ENCODE results near the gene CNPY3.

The CNPY3 gene

DNA sequence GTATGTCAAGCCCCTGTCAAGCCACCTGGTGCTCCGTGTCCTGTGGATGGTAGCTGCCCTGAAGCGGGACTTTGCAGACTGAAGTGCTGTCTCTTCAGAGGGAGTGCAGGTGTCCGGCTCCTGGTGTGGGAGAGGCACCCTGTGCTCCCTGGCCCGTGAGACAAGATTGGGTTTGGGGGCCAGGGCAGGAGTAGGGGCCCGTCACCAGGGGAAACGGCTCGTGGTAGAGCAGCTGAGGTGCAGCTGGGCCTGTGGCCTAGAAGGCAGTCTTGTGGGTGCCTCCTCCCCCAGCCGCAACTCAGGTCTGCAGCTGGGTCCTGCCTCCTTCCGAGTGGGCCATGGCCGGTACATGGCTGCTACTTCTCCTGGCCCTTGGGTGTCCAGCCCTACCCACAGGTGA lies 13.5 kb upstream of the CNPY3 start, which contains the start of gene PTCRA:
Gene PTCRA, plus strand, starts transcription at position 322 of the 400 bp plus-strand sequence. Its CDS starts 17 bp downstream, at position 339.
- Histone ChIP-seq H3K4me1 (ENCODE audit: control insufficient read depth in 1 of 2, insufficient read depth in 2 of 2, low read length in 2 of 2) (no peaks in the 10 kb centered on the region), H3K27me3 (ENCODE audit: control insufficient read depth in 1 of 2, insufficient read depth in 2 of 2, low read length in 2 of 2) (no peaks in the 10 kb centered on the region), H3K27ac (ENCODE audit: low read depth, low read length) (no peak within 1 kb of the TSS), H3K9me3 (ENCODE audit: control insufficient read depth in 1 of 2, low read length in 2 of 2) (no peaks in the 10 kb centered on the region), H3K4me3 (ENCODE audit: low read depth in 1 of 2, low read length in 2 of 2) (no peak within 1 kb of the TSS), H3K36me3 (ENCODE audit: control insufficient read depth in 1 of 2, insufficient read depth in 2 of 2, low read length in 2 of 2) (no peaks in the 10 kb centered on the region), H3K9ac (ENCODE audit: low read depth in 1 of 2, low read length in 2 of 2) (no peak within 1 kb of the TSS)

DNA sequence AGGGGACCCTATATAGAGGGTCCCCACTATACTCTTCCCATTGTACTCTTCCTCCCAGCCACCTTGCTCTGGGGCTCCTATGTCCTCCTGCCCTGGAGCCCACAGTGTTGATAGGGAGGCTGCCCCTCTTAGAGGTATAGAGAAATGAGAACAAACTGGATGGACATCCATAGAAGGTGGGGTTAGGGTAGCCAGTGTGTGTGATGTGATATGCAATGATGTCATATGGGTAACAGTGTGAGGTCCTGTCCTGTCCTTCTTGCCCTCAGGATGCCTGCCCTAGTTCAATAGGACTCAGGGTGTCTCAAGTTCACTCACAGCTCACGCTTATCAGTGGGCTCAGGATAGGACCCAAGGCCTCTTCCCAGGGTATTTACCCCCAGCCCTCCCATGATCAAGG lies 13.0 kb upstream of the CNPY3 start:
- Histone ChIP-seq H3K27me3 (ENCODE audit: control insufficient read depth in 1 of 2, insufficient read depth in 2 of 2, low read length in 2 of 2) (no peaks in the 10 kb centered on the region), H3K9me3 (ENCODE audit: control insufficient read depth in 1 of 2, low read length in 2 of 2) (no peaks in the 10 kb centered on the region), H3K4me3 (ENCODE audit: low read depth in 1 of 2, low read length in 2 of 2) (no peak overlapping the region), H3K9ac (ENCODE audit: low read depth in 1 of 2, low read length in 2 of 2) (no peak overlapping the region), H3K4me1 (ENCODE audit: control insufficient read depth in 1 of 2, insufficient read depth in 2 of 2, low read length in 2 of 2) (no peaks in the 10 kb centered on the region), H3K36me3 (ENCODE audit: control insufficient read depth in 1 of 2, insufficient read depth in 2 of 2, low read length in 2 of 2) (no peaks in the 10 kb centered on the region), H3K27ac (ENCODE audit: low read depth, low read length) (no peak overlapping the region)

DNA sequence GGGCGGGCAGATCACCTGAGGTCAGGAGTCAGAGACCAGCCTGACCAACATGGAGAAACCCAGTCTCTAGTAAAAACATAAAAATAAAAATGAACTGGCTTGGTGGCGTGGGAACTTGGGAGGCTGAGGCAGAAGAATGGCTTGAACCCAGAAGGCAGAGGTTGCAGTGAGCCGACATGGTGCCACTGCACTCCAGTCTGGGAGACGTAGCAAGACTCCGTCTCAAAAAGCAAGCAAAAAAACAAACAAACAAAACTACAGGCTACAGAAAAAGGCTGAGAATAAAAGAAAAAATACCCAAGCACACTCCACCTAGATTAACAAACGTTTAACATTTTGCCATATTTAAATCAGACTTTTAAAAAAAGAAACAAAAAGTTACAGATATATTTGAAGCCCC lies 7.5 kb upstream of the CNPY3 start:
- no peak overlapping the region for H3K9ac ChIP-seq (ENCODE audit: low read depth in 1 of 2, low read length in 2 of 2)
- no peaks in the 10 kb centered on the region for H3K27me3 ChIP-seq (ENCODE audit: control insufficient read depth in 1 of 2, insufficient read depth in 2 of 2, low read length in 2 of 2)
- no peaks in the 10 kb centered on the region for H3K9me3 ChIP-seq (ENCODE audit: control insufficient read depth in 1 of 2, low read length in 2 of 2)
- H3K27ac ChIP-seq (ENCODE audit: low read depth, low read length) = no peak overlapping the region
- no peaks in the 10 kb centered on the region for H3K36me3 ChIP-seq (ENCODE audit: control insufficient read depth in 1 of 2, insufficient read depth in 2 of 2, low read length in 2 of 2)
- no peak overlapping the region for H3K4me3 ChIP-seq (ENCODE audit: low read depth in 1 of 2, low read length in 2 of 2)
- no peaks in the 10 kb centered on the region for H3K4me1 ChIP-seq (ENCODE audit: control insufficient read depth in 1 of 2, insufficient read depth in 2 of 2, low read length in 2 of 2)

DNA sequence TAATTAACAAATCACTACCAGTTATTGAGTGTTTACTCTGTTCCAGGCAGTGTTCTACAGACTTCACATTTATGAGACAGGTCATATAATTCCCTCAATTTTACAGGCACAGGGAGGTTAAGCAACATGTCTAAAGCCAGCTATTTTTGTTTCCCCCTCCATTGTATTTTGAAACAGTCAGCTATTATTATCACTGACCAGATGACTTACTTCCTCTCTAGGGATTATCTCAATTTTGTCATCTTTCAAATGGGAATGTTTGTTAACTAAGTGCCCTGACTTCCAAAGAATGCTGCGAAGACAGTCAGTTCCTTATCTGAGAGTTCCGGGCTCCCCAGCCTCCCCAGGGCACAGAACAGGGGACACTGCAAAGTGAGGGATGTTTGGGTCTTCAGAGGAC lies 5.6 kb upstream of the CNPY3 start:
- Histone ChIP-seq H3K4me3 (ENCODE audit: low read depth in 1 of 2, low read length in 2 of 2) (no peak overlapping the region), H3K9ac (ENCODE audit: low read depth in 1 of 2, low read length in 2 of 2) (no peak overlapping the region), H3K9me3 (ENCODE audit: control insufficient read depth in 1 of 2, low read length in 2 of 2) (no peaks in the 10 kb centered on the region), H3K36me3 (ENCODE audit: control insufficient read depth in 1 of 2, insufficient read depth in 2 of 2, low read length in 2 of 2) (no peaks in the 10 kb centered on the region), H3K27me3 (ENCODE audit: control insufficient read depth in 1 of 2, insufficient read depth in 2 of 2, low read length in 2 of 2) (no peaks in the 10 kb centered on the region), H3K27ac (ENCODE audit: low read depth, low read length) (no peak overlapping the region), H3K4me1 (ENCODE audit: control insufficient read depth in 1 of 2, insufficient read depth in 2 of 2, low read length in 2 of 2) (peaks cover 5 to 6% of the 10 kb centered on the region in 2 donors)

DNA sequence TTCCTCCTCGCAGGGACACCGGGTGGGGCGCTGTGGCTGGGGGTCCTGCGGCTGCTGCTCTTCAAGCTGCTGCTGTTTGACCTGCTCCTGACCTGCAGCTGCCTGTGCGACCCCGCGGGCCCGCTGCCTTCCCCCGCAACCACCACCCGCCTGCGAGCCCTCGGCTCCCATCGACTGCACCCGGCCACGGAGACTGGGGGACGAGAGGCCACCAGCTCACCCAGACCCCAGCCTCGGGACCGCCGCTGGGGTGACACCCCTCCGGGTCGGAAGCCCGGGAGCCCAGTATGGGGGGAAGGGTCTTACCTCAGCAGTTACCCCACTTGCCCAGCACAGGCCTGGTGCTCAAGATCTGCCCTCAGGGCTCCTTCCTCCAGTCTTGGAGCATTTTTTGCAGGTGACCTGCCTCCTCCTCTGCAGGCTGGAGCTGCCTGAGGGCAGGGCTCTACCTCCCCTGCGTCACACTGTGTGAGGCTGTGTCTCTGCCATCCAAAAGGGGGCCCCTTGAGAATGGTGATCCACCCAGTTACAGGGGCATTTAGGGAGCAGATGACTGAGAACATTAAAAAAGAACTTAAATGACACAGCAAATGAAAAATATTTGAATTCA lies 3.9 kb upstream of the CNPY3 start:
- H3K27me3 ChIP-seq (ENCODE audit: control insufficient read depth in 1 of 2, insufficient read depth in 2 of 2, low read length in 2 of 2) = no peaks in the 10 kb centered on the region
- H3K9ac ChIP-seq (ENCODE audit: low read depth in 1 of 2, low read length in 2 of 2) = no peak overlapping the region
- peaks cover 10 to 11% of the 10 kb centered on the region in 2 donors for H3K4me1 ChIP-seq (ENCODE audit: control insufficient read depth in 1 of 2, insufficient read depth in 2 of 2, low read length in 2 of 2)
- H3K4me3 ChIP-seq (ENCODE audit: low read depth in 1 of 2, low read length in 2 of 2) = no peak overlapping the region
- H3K9me3 ChIP-seq (ENCODE audit: control insufficient read depth in 1 of 2, low read length in 2 of 2) = no peaks in the 10 kb centered on the region
- H3K36me3 ChIP-seq (ENCODE audit: control insufficient read depth in 1 of 2, insufficient read depth in 2 of 2, low read length in 2 of 2) = no peaks in the 10 kb centered on the region
- H3K27ac ChIP-seq (ENCODE audit: low read depth, low read length) = no peak overlapping the region

DNA sequence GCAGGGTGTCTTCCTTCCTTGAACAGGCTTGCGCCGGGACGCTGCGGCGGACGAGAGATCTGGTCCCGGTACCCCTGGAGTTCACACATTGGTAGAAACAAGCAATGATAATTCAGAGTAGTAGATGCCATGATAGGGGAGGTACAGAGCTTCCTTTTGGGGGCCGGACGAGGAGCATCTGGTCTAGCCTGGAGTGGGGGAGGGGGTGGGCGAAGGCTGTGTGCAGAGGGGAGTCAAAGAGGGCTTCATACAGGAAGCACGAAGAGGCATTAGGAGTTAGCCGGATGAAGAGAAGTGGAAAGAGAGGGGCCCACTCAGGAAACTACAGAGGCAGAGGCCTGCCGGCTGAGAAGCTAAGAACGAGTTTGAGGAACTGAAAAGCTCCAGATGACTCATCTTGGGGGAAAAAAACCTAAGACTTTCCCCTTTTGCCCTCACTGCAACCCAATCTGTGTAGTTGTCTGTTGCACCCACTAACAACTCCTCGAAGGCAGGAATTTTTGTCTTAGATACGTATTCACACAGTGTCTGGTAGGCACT lies 611 bp downstream of the CNPY3 start:
- peaks cover 20 to 38% of the 10 kb centered on the region in 2 donors for H3K4me1 ChIP-seq (ENCODE audit: control insufficient read depth in 1 of 2, insufficient read depth in 2 of 2, low read length in 2 of 2)

DNA sequence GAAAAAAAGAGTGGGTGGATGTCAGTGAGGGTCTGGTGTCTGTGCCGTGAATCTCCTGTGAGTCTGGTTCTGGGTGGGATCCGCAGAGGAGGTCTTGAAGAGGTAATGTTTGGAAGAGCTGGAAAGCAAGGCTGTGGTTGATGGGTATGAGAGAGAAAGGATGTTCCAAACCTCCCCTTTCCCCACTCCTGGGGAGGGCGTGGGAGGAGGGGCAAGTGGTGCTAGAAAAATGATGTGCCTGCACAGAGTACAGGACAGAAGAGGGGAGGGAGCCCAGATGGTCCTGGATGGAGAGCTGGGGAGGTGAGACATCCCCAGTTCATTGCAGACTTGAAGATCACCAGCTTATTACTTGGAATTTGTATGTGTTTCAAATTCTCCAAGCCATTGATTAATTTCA lies 3.1 kb downstream of the CNPY3 start:
- no peak overlapping the region for H3K4me3 ChIP-seq (ENCODE audit: low read depth in 1 of 2, low read length in 2 of 2)
- no peaks in the 10 kb centered on the region for H3K9me3 ChIP-seq (ENCODE audit: control insufficient read depth in 1 of 2, low read length in 2 of 2)
- peaks cover 20 to 38% of the 10 kb centered on the region in 2 donors for H3K4me1 ChIP-seq (ENCODE audit: control insufficient read depth in 1 of 2, insufficient read depth in 2 of 2, low read length in 2 of 2)
- no peak overlapping the region for H3K27ac ChIP-seq (ENCODE audit: low read depth, low read length)
- no peak overlapping the region for H3K9ac ChIP-seq (ENCODE audit: low read depth in 1 of 2, low read length in 2 of 2)
- no peaks in the 10 kb centered on the region for H3K27me3 ChIP-seq (ENCODE audit: control insufficient read depth in 1 of 2, insufficient read depth in 2 of 2, low read length in 2 of 2)
- H3K36me3 ChIP-seq (ENCODE audit: control insufficient read depth in 1 of 2, insufficient read depth in 2 of 2, low read length in 2 of 2) = peaks cover 23 to 37% of the 10 kb centered on the region in 2 donors

More for the DNA sequence above, 611 bp downstream of the CNPY3 start:
- peak overlapping the region; percentile 28 to 75 for H3K9ac ChIP-seq (ENCODE audit: low read depth in 1 of 2, low read length in 2 of 2)
- no peaks in the 10 kb centered on the region for H3K9me3 ChIP-seq (ENCODE audit: control insufficient read depth in 1 of 2, low read length in 2 of 2)
- peak overlapping the region; percentile 82 for H3K27ac ChIP-seq (ENCODE audit: low read depth, low read length)
- H3K4me3 ChIP-seq (ENCODE audit: low read depth in 1 of 2, low read length in 2 of 2) = peak overlapping the region; percentile 84 to 95
- no peaks in the 10 kb centered on the region for H3K27me3 ChIP-seq (ENCODE audit: control insufficient read depth in 1 of 2, insufficient read depth in 2 of 2, low read length in 2 of 2)
- H3K36me3 ChIP-seq (ENCODE audit: control insufficient read depth in 1 of 2, insufficient read depth in 2 of 2, low read length in 2 of 2) = peaks cover 4 to 18% of the 10 kb centered on the region in 2 donors

DNA sequence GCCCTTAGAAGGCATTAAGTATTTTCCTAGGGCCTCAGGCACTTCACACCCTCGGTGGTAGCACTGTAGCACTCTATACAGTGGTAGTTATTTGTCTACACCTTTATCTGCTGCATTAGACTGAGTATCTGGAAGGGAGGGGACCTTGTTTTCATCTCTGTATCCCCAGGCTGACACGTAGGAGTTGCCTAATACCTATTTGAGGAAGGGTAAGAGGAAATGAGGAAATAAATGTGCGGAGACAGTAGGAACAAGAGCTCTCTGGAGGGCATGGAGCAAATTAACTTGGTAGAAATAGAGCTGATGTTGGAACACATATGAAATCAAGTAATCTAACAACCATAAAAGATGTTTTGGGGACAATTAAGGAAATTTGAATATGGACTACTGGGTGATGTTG lies 3.9 kb downstream of the CNPY3 start:
- Histone ChIP-seq H3K4me1 (ENCODE audit: control insufficient read depth in 1 of 2, insufficient read depth in 2 of 2, low read length in 2 of 2) (peaks cover 19 to 37% of the 10 kb centered on the region in 2 donors), H3K27me3 (ENCODE audit: control insufficient read depth in 1 of 2, insufficient read depth in 2 of 2, low read length in 2 of 2) (no peaks in the 10 kb centered on the region), H3K36me3 (ENCODE audit: control insufficient read depth in 1 of 2, insufficient read depth in 2 of 2, low read length in 2 of 2) (peaks cover 30 to 45% of the 10 kb centered on the region in 2 donors), H3K4me3 (ENCODE audit: low read depth in 1 of 2, low read length in 2 of 2) (no peak overlapping the region), H3K27ac (ENCODE audit: low read depth, low read length) (no peak overlapping the region), H3K9ac (ENCODE audit: low read depth in 1 of 2, low read length in 2 of 2) (no peak overlapping the region), H3K9me3 (ENCODE audit: control insufficient read depth in 1 of 2, low read length in 2 of 2) (no peaks in the 10 kb centered on the region)

DNA sequence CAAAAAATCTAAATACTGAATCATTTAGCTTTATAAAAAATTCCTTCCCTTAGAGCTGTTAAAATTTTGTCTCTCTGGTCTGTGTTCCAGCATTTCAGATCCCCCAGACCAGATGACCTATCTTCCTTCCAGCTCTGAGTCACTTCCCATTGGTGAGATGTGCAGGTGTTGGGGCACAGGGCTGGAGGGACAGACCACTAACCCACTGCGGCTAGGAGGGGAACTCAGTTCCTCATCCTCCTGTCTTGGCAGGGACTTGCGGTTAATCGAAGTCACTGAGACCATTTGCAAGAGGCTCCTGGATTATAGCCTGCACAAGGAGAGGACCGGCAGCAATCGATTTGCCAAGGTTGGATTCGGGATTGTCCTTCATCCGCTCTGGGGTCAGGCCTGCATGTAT lies 6.0 kb downstream of the CNPY3 start:
- H3K27ac ChIP-seq (ENCODE audit: low read depth, low read length) = no peak overlapping the region
- H3K9me3 ChIP-seq (ENCODE audit: control insufficient read depth in 1 of 2, low read length in 2 of 2) = no peaks in the 10 kb centered on the region
- H3K36me3 ChIP-seq (ENCODE audit: control insufficient read depth in 1 of 2, insufficient read depth in 2 of 2, low read length in 2 of 2) = peaks cover 37 to 64% of the 10 kb centered on the region in 2 donors
- H3K4me3 ChIP-seq (ENCODE audit: low read depth in 1 of 2, low read length in 2 of 2) = no peak overlapping the region
- no peak overlapping the region for H3K9ac ChIP-seq (ENCODE audit: low read depth in 1 of 2, low read length in 2 of 2)
- peaks cover 11 to 33% of the 10 kb centered on the region in 2 donors for H3K4me1 ChIP-seq (ENCODE audit: control insufficient read depth in 1 of 2, insufficient read depth in 2 of 2, low read length in 2 of 2)
- no peaks in the 10 kb centered on the region for H3K27me3 ChIP-seq (ENCODE audit: control insufficient read depth in 1 of 2, insufficient read depth in 2 of 2, low read length in 2 of 2)

DNA sequence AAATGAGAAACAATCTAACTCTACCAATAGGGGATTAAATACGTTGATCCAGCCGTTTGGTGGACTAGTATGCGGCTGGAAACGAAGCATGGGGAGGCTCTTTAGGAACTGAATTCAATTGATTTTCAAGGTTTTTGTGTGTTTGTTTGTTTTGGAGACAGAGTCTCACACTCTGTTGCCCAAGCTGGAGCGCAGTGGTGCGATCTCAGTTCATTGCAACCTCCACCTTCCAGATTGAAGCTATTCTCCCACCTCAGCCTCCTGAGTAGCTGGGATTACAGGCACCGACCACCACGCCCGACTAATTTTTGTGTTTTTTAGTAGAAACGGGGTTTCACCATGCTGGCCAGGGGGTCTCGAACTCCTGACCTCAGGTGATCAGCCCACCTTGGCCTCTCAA lies 7.1 kb downstream of the CNPY3 start:
- Histone ChIP-seq H3K4me1 (ENCODE audit: control insufficient read depth in 1 of 2, insufficient read depth in 2 of 2, low read length in 2 of 2) (peaks cover 7 to 22% of the 10 kb centered on the region in 2 donors), H3K36me3 (ENCODE audit: control insufficient read depth in 1 of 2, insufficient read depth in 2 of 2, low read length in 2 of 2) (peaks cover 37 to 70% of the 10 kb centered on the region in 2 donors), H3K27ac (ENCODE audit: low read depth, low read length) (no peak overlapping the region), H3K27me3 (ENCODE audit: control insufficient read depth in 1 of 2, insufficient read depth in 2 of 2, low read length in 2 of 2) (no peaks in the 10 kb centered on the region), H3K9ac (ENCODE audit: low read depth in 1 of 2, low read length in 2 of 2) (no peak overlapping the region), H3K4me3 (ENCODE audit: low read depth in 1 of 2, low read length in 2 of 2) (no peak overlapping the region), H3K9me3 (ENCODE audit: control insufficient read depth in 1 of 2, low read length in 2 of 2) (no peaks in the 10 kb centered on the region)

All from duodenal mucosa (tissue), 2 donors.